Sigmoid colon (tissue), 7 donors: ENCODE measurements around the gene MTUS2. TPM values are rescaled to one million over a fixed set of nuclear protein-coding genes. Genes with fewer than 3 reads are reported as not detected.

Experiments used
- DNase-seq: peaks from one replicate; pipeline ENCODE4 v3.0.0-alpha.2; 2019
- H3K27ac ChIP-seq, 4 donors: fragments of 200-600 bp; sonication (generic); one replicate each; pipeline ENCODE4 v1.5.1; 2016 to 2019; ENCODE audit warnings: mild to moderate bottlenecking in 1 of 4
- H3K27me3 ChIP-seq, 3 donors: fragments of 200-600 bp; sonication (generic); one replicate each; pipeline ENCODE4 v1.5.1; 2019; ENCODE audit warnings: mild to moderate bottlenecking in 1 of 3
- H3K36me3 ChIP-seq, 4 donors: fragments of 200-600 bp; sonication (generic); one replicate each; pipeline ENCODE4 v1.5.1; 2016 to 2019
- H3K4me1 ChIP-seq, 4 donors: fragments of 200-600 bp; sonication (generic); one replicate each; pipeline ENCODE4 v1.5.1; 2017 to 2019
- H3K4me3 ChIP-seq, 4 donors: fragments of 200-600 bp; sonication (generic); one replicate each; pipeline ENCODE4 v1.5.1; 2017 to 2019; ENCODE audit warnings: mild to moderate bottlenecking in 2 of 4, moderate library complexity in 1 of 4
- H3K9me3 ChIP-seq, 4 donors: fragments of 200-600 bp in 3 of 4; sonication (generic) in 3 of 4; one replicate each; pipeline versions ENCODE4 v1.5.1 to v1.6.1; 2013 to 2019
- CTCF ChIP-seq, 4 experiments: fragments of 450-650 bp in 3 of 4; fragments of 200-600 bp in 1 of 4; IDR thresholded peaks; one replicate each; pipeline ENCODE4 v1.5.1; 2016 to 2019; ENCODE audit warnings: antibody characterized with exemption in 4 of 4, mild to moderate bottlenecking in 3 of 4, moderate library complexity in 2 of 4
- EP300 ChIP-seq, 4 donors: sonication (generic); formaldehyde crosslinking; IDR thresholded peaks; one replicate each; pipeline ENCODE4 v1.6.1; 2017; ENCODE audit warnings: antibody characterized with exemption in 4 of 4
- POLR2A ChIP-seq, 2 donors: fragments of 450-650 bp; IDR thresholded peaks; one replicate each; pipeline ENCODE4 v1.6.1; 2016; ENCODE audit warnings: antibody characterized with exemption in 2 of 2, mild to moderate bottlenecking in 2 of 2, moderate library complexity in 2 of 2
- POLR2AphosphoS5 ChIP-seq, 4 donors: sonication (generic); formaldehyde crosslinking; IDR thresholded peaks; one replicate each; pipeline ENCODE4 v1.6.1; 2017; ENCODE audit warnings: antibody characterized with exemption in 4 of 4
- WGBS, 2 donors: extraction: QIAGEN DNeasy Blood & Tissue Kit; methylation state at CpG; one replicate each; pipeline ENCODE4 v1.1.7; 2013; 5-methylcytosine and 5-hydroxymethylcytosine counted together
- intact Hi-C: fragments of 100-400 bp; cut with DNase I; formaldehyde crosslinking; loops from one replicate; pipeline ENCODE4 v1.15.1; 2023
- polyA plus RNA-seq, 3 donors: library from polyadenylated mRNA; stranded (reverse); fragments of 200-250 nt; gene quantifications; one replicate each; pipeline ENCODE4 v1.2.3, GENCODE V29; 2013
- total RNA-seq, 4 donors: library from RNA; depleted of rRNA; stranded (reverse); fragments of >200 nt; gene quantifications; one replicate each; pipeline ENCODE4 v1.1.0, GENCODE V29; 2016
- donor health status: healthy with polysubstance abuse.
- donor health status: Bipolar disorder and iron deficiency.
- donor health status: healthy.

Gene MTUS2
- total and polyA plus RNA-seq, 7 donors, result 0.23 to 2.2 (median 0.85) TPM; not detected in 1

- 84% methylated on average over 14 of the region's 14 CpGs for WGBS, 2 donors
These were observed 669.8 kb downstream of the MTUS2 start for GRCh38 chr13:29489650-29490560.

GRCh38 chr13:29490561-29490885 is 670.4 kb downstream of the MTUS2 start:
- H3K4me3 ChIP-seq, result no peak overlapping the region
- TF ChIP-seq CTCF (IDR thresholded peaks at IDR 0.05), result no peak
- no peak for TF ChIP-seq POLR2A (IDR thresholded peaks at IDR 0.05)
- no peak for TF ChIP-seq EP300 (IDR thresholded peaks at IDR 0.05)
- no peak for TF ChIP-seq POLR2AphosphoS5 (IDR thresholded peaks at IDR 0.05)
- 92 to 94% methylated on average over 9 of the region's 9 CpGs for WGBS, 2 donors
- H3K36me3 ChIP-seq, result no peaks in the 10 kb centered on the region
- no peaks in the 10 kb centered on the region for H3K4me1 ChIP-seq
- H3K27me3 ChIP-seq, result no peaks in the 10 kb centered on the region
- H3K27ac ChIP-seq, result no peak overlapping the region
- H3K9me3 ChIP-seq, result no peaks in the 10 kb centered on the region
- intact Hi-C loops, result no loop called here
- DNase-seq, result no peak

More at GRCh38 chr13:29489650-29490560, 669.8 kb downstream of the MTUS2 start:
- TF ChIP-seq EP300 (IDR thresholded peaks at IDR 0.05) (no peak), CTCF (IDR thresholded peaks at IDR 0.05) (no peak), POLR2A (IDR thresholded peaks at IDR 0.05) (no peak), POLR2AphosphoS5 (IDR thresholded peaks at IDR 0.05) (no peak)
- Histone ChIP-seq H3K4me1 (no peaks in the 10 kb centered on the region), H3K36me3 (no peaks in the 10 kb centered on the region), H3K9me3 (no peaks in the 10 kb centered on the region), H3K27ac (no peak overlapping the region), H3K27me3 (no peaks in the 10 kb centered on the region), H3K4me3 (no peak overlapping the region)
- DNase-seq, result no peak
- intact Hi-C loops, result no loop called here

- no peak for TF ChIP-seq POLR2A (IDR thresholded peaks at IDR 0.05)
- H3K27ac ChIP-seq, result no peak overlapping the region
- WGBS, 2 donors, result 45 to 65% methylated on average over 2 of the region's 2 CpGs
- H3K4me3 ChIP-seq, result no peak overlapping the region
- no peaks in the 10 kb centered on the region for H3K27me3 ChIP-seq
- no peaks in the 10 kb centered on the region for H3K4me1 ChIP-seq
- DNase-seq, result no peak
- intact Hi-C loops, result no loop called here
- H3K9me3 ChIP-seq, result no peaks in the 10 kb centered on the region
- no peaks in the 10 kb centered on the region for H3K36me3 ChIP-seq
These were observed 671.1 kb downstream of the MTUS2 start for GRCh38 chr13:29491248-29491647.

GRCh38 chr13:29493796-29494195 is 673.7 kb downstream of the MTUS2 start:
- TF ChIP-seq CTCF (IDR thresholded peaks at IDR 0.05) (no peak), EP300 (IDR thresholded peaks at IDR 0.05) (no peak), POLR2A (IDR thresholded peaks at IDR 0.05) (no peak), POLR2AphosphoS5 (IDR thresholded peaks at IDR 0.05) (no peak)
- no peaks in the 10 kb centered on the region for H3K27me3 ChIP-seq
- intact Hi-C loops, result no loop called here
- no peaks in the 10 kb centered on the region for H3K9me3 ChIP-seq
- no peak overlapping the region for H3K27ac ChIP-seq
- H3K4me3 ChIP-seq, result no peak overlapping the region
- DNase-seq, result no peak
- H3K36me3 ChIP-seq, result no peaks in the 10 kb centered on the region
- WGBS, 2 donors, result 58 to 73% methylated on average over 4 of the region's 4 CpGs
- peaks cover 0 to 7% (median 0%) of the 10 kb centered on the region in 4 donors for H3K4me1 ChIP-seq

GRCh38 chr13:29494520-29494919 is 674.4 kb downstream of the MTUS2 start:
- TF ChIP-seq POLR2A (IDR thresholded peaks at IDR 0.05), result no peak
- no peak for TF ChIP-seq POLR2AphosphoS5 (IDR thresholded peaks at IDR 0.05)
- no peak for TF ChIP-seq CTCF (IDR thresholded peaks at IDR 0.05)
- intact Hi-C loops, result no loop called here
- no peak overlapping the region for H3K27ac ChIP-seq
- no peaks in the 10 kb centered on the region for H3K27me3 ChIP-seq
- 91 to 94% methylated on average over 8 of the region's 8 CpGs for WGBS, 2 donors
- H3K36me3 ChIP-seq, result no peaks in the 10 kb centered on the region
- peaks cover 0 to 7% (median 0%) of the 10 kb centered on the region in 4 donors for H3K4me1 ChIP-seq
- no peak overlapping the region for H3K4me3 ChIP-seq
- H3K9me3 ChIP-seq, result no peaks in the 10 kb centered on the region
- no peak for DNase-seq
